IMR-90 (cell line): ENCODE results near the gene BMP5.

Experiments used
- FOS ChIP-seq: fragments of 150-350 bp; IDR thresholded peaks from 2 replicates; pipeline ENCODE4 v1.6.1; 2016; ENCODE audit warnings: low read depth, low read length
- MAZ ChIP-seq: IDR thresholded peaks from 2 replicates; pipeline ENCODE4 v1.6.1; 2012; ENCODE audit warnings: low read depth, mild to moderate bottlenecking, low read length, improper control_type of control experiment, moderate library complexity, borderline replicate concordance
- POLR2A ChIP-seq: IDR thresholded peaks from 2 replicates; pipeline ENCODE4 v1.6.1; 2012; ENCODE audit warnings: mild to moderate bottlenecking, low read depth, low read length
- RAD21 ChIP-seq: IDR thresholded peaks from 2 replicates; pipeline ENCODE4 v1.6.1; 2012; ENCODE audit warnings: low read length, improper control_type of control experiment
- RCOR1 ChIP-seq: IDR thresholded peaks from 2 replicates; pipeline ENCODE4 v1.6.1; 2012; ENCODE audit warnings: mild to moderate bottlenecking, low read length, improper control_type of control experiment; ENCODE audit not compliant: insufficient replicate concordance
- RFX5 ChIP-seq: IDR thresholded peaks from 2 replicates; pipeline ENCODE4 v1.8.0; 2012; ENCODE audit warnings: low read depth, mild to moderate bottlenecking, low read length, moderate library complexity
- TF ChIP-seq, protein P1 (sequence below): conservative IDR thresholded peaks from 2 replicates; pipeline ENCODE4 v1.5.1; 2012; ENCODE audit warnings: mild to moderate bottlenecking, low read depth, low read length, improper control_type of control experiment
- TF ChIP-seq, protein P2 (sequence below): fragments of 150-350 bp; IDR thresholded peaks from 2 replicates; pipeline ENCODE4 v1.6.1; 2017; ENCODE audit warnings: mild to moderate bottlenecking, antibody characterized with exemption, low read length, low read depth
- TF ChIP-seq, protein P3 (sequence below): fragments of 150-350 bp; IDR thresholded peaks from 2 replicates; pipeline ENCODE4 v1.6.1; 2016; ENCODE audit warnings: low read depth, mild to moderate bottlenecking, low read length, moderate library complexity, borderline replicate concordance

DNA sequence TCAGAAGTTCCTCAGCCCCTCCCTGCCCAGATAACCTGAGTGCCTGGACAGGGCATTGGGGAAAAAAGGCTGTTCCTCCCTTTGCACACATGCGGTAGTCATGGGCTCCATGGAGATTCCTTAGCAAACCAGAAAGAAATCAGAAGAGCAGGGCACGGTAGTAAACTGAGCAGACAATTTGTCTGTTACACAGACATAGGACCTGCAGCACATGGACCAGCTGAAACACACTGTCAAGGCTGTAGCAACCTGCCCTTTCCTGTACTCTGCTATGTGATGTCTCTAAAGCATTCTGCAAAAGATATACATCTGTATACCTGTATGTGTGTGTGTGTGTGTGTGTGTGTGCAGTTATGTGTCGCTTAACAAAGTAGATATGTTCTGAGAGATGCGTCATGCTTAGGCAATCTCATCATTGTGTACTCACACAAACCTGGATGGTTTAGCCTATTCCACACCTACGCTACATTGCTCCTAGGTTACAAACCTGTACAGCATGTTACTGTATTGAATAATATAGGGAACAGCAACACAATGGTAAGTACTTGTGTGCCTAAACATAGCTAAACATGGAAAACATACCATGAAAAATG, 44.4 kb upstream of the BMP5 start:
- no peak for TF ChIP-seq RFX5
- TF ChIP-seq, protein P1, sequence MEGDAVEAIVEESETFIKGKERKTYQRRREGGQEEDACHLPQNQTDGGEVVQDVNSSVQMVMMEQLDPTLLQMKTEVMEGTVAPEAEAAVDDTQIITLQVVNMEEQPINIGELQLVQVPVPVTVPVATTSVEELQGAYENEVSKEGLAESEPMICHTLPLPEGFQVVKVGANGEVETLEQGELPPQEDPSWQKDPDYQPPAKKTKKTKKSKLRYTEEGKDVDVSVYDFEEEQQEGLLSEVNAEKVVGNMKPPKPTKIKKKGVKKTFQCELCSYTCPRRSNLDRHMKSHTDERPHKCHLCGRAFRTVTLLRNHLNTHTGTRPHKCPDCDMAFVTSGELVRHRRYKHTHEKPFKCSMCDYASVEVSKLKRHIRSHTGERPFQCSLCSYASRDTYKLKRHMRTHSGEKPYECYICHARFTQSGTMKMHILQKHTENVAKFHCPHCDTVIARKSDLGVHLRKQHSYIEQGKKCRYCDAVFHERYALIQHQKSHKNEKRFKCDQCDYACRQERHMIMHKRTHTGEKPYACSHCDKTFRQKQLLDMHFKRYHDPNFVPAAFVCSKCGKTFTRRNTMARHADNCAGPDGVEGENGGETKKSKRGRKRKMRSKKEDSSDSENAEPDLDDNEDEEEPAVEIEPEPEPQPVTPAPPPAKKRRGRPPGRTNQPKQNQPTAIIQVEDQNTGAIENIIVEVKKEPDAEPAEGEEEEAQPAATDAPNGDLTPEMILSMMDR = no peak
- no peak for TF ChIP-seq POLR2A
- TF ChIP-seq MAZ = no peak
- TF ChIP-seq, protein P2, sequence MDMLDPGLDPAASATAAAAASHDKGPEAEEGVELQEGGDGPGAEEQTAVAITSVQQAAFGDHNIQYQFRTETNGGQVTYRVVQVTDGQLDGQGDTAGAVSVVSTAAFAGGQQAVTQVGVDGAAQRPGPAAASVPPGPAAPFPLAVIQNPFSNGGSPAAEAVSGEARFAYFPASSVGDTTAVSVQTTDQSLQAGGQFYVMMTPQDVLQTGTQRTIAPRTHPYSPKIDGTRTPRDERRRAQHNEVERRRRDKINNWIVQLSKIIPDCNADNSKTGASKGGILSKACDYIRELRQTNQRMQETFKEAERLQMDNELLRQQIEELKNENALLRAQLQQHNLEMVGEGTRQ = no peak
- TF ChIP-seq, protein P3, sequence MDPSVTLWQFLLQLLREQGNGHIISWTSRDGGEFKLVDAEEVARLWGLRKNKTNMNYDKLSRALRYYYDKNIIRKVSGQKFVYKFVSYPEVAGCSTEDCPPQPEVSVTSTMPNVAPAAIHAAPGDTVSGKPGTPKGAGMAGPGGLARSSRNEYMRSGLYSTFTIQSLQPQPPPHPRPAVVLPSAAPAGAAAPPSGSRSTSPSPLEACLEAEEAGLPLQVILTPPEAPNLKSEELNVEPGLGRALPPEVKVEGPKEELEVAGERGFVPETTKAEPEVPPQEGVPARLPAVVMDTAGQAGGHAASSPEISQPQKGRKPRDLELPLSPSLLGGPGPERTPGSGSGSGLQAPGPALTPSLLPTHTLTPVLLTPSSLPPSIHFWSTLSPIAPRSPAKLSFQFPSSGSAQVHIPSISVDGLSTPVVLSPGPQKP = no peak
- TF ChIP-seq FOS = no peak
- no peak for TF ChIP-seq RCOR1
- TF ChIP-seq RAD21 = no peak
